NCI-H1092 treated with DMSO at 0.1 percent for 48 hours (cell line): ENCODE data around the gene CADM1.
A peak's percentile ranks its signal among the peaks of the same experiment; 100 is the strongest.

Experiments used
- DNase-seq: peaks from one replicate; lab custom pipeline; 2025; lab: John Stamatoyannopoulos, UW

Gene CADM1

DNA sequence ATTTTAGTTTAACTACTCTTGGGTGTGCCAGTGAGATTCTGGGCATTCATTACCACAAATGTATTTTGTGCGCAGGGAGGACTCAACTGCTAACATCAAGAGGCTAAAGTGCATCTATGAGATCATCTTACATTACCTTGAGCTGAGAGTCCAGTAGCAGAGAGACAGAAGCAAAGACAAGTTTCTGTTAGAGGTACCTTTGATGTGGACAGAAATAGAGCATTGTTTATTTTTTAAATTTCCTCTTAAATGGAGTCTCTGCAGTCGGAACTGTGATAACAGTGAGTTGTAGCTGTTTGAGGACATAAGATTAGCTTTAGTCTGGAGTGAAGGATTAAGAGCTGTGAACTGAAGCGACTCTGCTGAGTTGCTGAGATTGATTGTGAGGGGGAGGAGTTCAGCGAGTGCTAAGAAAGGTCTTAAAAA is 297.0 kb downstream of the CADM1 start:
- DNase-seq, result no peak

GRCh38 chr11:115206365-115207022 is 297.7 kb downstream of the CADM1 start:
- no peak for DNase-seq

DNA sequence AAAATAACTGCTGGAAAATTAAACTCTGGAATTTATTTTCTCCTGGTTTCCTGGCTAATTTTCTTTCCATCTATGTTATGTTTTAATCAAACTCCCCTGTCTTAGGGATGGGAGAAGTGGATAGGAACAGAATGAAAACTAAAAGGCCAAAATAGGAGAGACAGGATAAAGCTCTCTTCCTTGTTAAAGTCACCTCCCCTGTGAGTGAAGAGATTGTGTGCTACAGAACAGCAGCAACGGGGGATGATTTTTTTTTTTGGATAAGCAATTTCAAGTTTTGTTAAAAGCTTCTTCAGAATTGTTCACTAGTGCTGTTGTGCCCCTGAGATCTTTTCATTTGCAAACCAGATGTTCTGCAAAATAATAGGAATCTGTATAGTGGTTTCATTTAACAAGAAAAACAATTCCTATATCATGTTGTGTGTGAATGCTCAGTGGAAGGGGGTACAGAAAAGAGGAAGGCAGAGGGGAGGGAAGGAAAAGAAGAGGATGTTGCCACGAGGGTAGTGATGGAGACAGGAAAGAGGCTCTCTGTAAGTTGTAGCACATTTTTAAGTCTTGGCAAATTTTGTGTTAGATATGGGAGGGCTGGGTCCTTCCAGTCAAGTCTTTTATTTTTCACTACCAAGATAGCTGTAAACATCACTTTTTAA is 301.2 kb downstream of the CADM1 start:
- DNase-seq, result no peak

DNA sequence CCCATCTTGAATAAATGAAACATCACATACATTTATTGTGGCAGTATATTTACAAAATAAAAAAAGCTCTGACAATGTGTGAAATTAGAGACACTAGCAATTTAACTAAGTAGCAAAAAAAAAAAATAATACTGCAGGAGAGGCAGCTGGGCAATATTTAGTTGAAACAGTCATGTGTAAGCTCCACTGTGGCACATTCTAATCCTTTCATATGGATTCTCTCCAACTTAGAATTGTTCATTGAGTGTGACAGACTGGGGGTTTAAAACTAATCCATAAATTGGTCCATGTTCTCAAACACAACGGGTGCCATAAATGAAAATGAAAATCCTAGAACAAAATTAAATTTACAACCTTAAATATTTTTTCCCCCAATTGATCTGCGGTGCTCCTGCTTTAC is 302.1 kb downstream of the CADM1 start:
- DNase-seq, result no peak

DNA sequence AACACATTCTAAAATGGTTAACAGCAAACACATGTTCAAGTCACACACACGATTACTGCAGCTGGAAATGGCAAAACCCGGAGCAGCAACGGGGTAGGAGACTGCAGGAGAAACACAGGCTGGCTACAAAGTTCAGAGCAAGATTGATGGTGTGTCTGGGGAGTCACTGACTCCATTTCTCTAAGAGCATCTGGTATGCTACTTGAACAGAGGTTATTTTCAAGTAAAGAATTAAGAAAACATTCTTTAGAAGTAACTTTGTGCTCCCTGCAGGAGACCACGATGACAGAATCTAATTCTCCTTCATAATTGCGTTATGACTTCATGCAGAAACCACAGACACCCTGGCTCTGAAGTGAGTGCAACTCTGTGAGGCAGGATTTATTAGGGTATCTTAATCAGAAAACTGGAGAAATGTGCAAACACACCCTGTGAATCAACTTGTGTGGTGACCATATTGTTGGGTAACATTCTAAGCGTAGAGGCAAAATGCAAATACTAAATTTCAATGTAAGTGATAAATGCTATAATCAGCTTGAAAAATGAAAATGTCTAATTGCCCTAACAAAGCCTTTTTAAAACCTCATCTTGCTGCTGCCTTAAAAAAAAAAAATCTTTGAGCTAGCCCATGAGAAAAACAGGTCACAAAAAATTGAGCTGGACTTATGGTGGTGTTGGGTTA is 303.0 kb downstream of the CADM1 start:
- DNase-seq, result no peak

- DNase-seq, result no peak
Observed at GRCh38 chr11:115199481-115200069, 304.6 kb downstream of the CADM1 start.

DNA sequence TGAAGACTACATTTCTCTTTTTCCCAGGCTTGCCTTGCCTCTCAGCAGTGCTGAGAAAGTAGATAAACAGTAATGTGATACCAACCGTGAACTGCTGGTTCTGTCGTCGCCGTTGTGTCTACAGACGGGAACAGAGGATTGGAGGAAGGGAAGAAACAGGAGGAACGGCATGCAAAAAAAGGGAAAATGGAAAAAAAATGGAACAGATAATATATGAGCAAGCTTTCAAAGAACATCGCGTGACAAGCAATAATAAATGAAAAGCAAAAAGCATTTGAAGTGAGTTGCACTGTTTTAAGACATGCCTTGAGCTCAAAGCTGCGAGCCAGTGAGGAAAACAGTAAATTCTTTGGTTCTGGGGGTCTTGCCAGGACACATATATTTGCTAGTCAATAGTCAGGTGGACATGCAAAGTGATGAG is 305.9 kb downstream of the CADM1 start:
- peak; percentile 44 for DNase-seq

DNA sequence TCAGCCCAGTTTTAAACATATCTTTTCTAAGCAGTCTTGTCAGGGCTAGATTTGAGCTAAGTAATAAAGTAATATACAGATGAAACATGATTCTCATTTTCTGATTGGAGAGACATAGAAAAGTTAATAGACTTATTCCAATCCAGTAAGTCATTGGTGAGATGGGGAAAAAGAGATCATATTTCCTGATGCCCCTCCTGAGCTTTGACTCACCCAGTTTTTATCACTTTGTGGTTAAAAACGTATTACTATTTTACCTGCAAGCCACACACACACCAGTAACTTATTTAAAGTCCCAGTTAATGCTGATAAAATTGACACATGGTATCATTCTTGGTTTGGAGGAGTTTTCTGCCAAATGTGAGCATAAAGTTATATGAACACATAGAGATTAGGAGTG is 306.8 kb downstream of the CADM1 start:
- no peak for DNase-seq

DNA sequence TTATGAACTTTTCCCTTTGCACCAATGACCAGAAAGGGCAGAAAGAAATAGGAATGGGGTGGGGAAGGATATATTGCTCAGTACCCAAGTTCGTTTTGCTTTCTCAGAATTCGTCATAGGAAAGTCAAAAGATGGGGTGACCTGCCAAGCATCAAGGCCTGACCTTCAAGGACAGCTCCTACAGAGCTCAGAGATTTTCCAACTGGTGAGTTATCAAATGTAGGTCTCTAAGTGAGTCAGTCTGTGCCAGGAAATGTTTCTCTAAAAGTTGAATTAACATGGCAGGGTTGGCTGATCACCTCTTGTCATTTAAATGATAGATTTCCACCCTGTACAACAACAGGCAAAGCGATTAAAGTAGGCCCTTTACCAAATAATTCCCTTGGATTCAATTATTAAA is 307.2 kb downstream of the CADM1 start:
- no peak for DNase-seq

DNA sequence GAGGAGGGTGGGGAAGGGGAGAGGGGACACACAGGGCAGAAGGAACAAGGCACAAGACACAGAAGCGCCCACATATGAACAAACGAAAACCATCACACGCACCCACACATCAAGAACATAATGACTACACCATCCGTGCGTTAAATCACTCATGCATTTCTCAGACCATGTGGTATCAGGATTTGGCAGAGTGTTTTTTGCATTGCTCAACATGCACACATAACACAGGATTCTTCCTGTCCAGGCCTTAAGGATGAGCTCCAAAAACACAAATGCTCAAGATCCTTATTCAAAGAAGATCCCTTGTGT is 309.5 kb downstream of the CADM1 start:
- no peak for DNase-seq

GRCh38 chr11:115193914-115194801 is 310.1 kb downstream of the CADM1 start:
- DNase-seq, result no peak

GRCh38 chr11:115191761-115192160 is 312.5 kb downstream of the CADM1 start:
- no peak for DNase-seq

GRCh38 chr11:115190196-115190595 is 314.0 kb downstream of the CADM1 start:
- DNase-seq, result no peak

GRCh38 chr11:115188898-115189278 is 315.3 kb downstream of the CADM1 start:
- no peak for DNase-seq

DNA sequence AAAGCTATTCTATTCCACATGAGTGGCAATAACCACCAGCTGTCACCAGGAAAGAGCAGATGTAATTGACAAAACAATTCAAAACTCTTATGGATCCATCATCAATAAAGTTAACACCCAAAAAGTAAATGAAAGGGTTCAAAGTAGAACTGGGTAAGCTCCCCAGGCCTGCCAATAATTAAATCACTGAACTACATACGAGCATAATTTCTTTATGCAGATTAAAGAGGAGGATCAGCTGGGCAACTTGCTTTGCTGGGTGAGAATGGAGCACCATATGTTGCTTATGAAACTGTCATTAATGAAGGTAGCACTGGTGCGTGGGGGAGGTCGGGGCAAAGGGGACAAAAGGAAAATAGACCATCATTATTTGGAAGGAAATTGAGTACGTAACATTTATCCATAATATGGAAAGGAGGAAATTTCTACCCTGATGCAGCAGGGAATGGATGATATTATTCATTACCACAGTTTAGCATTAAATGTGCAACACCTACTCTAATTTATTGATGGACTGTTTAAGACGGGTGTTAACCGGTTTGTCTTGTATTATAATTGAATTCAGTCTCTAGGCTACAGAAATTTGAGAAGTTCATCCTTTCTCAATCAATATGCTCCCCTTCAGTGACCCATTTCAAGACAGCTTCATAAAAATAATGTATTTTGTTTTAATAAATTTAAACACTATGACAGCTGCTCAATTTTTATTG is 315.9 kb downstream of the CADM1 start:
- no peak for DNase-seq

- DNase-seq, result no peak
Observed at GRCh38 chr11:115185931-115186330, 318.3 kb downstream of the CADM1 start.

- DNase-seq, result no peak
Observed at GRCh38 chr11:115185507-115185906, 318.7 kb downstream of the CADM1 start.

DNA sequence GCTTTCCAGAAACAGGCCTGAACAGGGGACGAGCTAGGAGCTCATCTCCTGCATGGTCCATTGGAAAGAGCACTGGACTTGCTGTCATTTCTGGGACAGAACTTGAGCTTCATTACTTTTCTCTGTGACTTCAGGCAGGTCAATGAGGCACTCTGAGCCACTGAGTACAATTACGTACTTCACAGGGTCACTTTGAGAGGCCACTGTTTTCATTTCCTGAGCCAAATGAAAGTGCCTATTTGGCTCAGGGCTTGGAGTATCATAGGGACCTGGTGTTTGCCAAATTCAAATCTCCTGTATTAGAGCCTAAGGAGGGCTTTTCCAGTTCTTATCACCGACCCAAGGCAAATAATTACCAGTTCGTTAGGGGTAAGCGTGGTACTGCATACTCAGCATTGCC is 319.3 kb downstream of the CADM1 start:
- peak; percentile 32 for DNase-seq

- DNase-seq, result no peak
Observed at GRCh38 chr11:115183830-115184229, 320.4 kb downstream of the CADM1 start.

DNA sequence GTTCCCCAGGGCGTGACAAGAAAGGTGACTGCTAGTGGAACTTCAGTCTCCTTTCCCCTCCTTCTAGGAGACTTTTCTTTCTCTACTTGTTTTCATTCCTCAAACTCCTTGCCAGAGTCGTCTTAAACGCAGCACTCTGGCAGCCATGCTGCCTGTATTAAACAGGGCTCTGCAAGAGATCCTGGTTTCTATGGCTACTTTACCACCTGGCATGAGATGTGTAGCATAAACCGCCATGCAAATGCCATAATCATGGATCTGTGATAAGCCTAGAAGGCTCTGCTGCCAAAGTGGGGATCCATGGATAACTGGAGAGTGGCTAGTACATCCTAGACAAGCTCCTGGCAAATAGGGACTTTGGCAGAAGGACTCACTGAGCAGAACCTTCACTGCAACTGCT is 321.1 kb downstream of the CADM1 start:
- DNase-seq, result no peak

GRCh38 chr11:115182282-115182955 is 321.8 kb downstream of the CADM1 start:
- DNase-seq, result no peak
